OCI-LY7 (cell line): Measurements from ENCODE around the gene BCAR3. TPM values are rescaled to one million over a fixed set of nuclear protein-coding genes. Genes with fewer than 3 reads are reported as not detected.

Experiments
- BruUV-seq: library from RNA; stranded (reverse); fragments of 400-500 nt; replicated peaks from 2 replicates; lab custom pipeline; 2021; lab: Mats Ljungman, UMichigan
- CTCF ChIA-PET: fragments of 300-600 bp; sonication (Branson Sonifier 250); formaldehyde crosslinking; loops from one replicate; lab custom pipeline; 2022; ENCODE audit warnings: antibody characterized with exemption; ENCODE audit not compliant: unreplicated experiment; lab: Charles Lee
- POLR2A ChIA-PET: fragments of 300-600 bp; sonication (Branson Sonifier 250); formaldehyde crosslinking; loops from one replicate; lab custom pipeline; 2022; ENCODE audit warnings: antibody characterized with exemption; lab: Charles Lee
- DNase-seq: peaks from one replicate; pipeline ENCODE4 v3.0.0-alpha.2; 2015; ENCODE audit warnings: low spot score
- H2AFZ ChIP-seq: fragments of 200-600 bp; sonication (generic), shearing (Covaris generic); 2 replicates; pipeline ENCODE4 v1.6.1; 2014; ENCODE audit warnings: mild to moderate bottlenecking, antibody characterized with exemption, low read length, moderate library complexity
- H3K27ac ChIP-seq: fragments of 200-600 bp; sonication (generic); 2 replicates; pipeline ENCODE4 v1.5.1; 2014; ENCODE audit warnings: mixed run types, low read depth, mild to moderate bottlenecking, moderate library complexity, low read length, inconsistent platforms; ENCODE audit not compliant: poor library complexity, severe bottlenecking
- H3K36me3 ChIP-seq: fragments of 200-600 bp; sonication (generic); 2 replicates; pipeline ENCODE4 v1.6.1; 2014; ENCODE audit warnings: mild to moderate bottlenecking, antibody characterized with exemption, low read length, moderate library complexity, mixed read lengths; ENCODE audit not compliant: insufficient read depth
- H3K4me1 ChIP-seq: fragments of 200-600 bp; sonication (generic); 2 replicates; pipeline ENCODE4 v1.5.1; 2014; ENCODE audit warnings: mild to moderate bottlenecking, low read length; ENCODE audit not compliant: insufficient read depth, poor library complexity, severe bottlenecking
- H3K4me2 ChIP-seq: fragments of 200-600 bp; sonication (generic); 2 replicates; pipeline ENCODE4 v1.6.1; 2014; ENCODE audit warnings: mild to moderate bottlenecking, low read length
- H3K4me3 ChIP-seq: fragments of 200-600 bp; sonication (generic); 2 replicates; pipeline ENCODE4 v1.5.1; 2014; ENCODE audit warnings: mild to moderate bottlenecking, low read depth, low read length; ENCODE audit not compliant: poor library complexity, severe bottlenecking
- H3K79me2 ChIP-seq: fragments of 200-600 bp; sonication (generic); 2 replicates; pipeline ENCODE4 v1.6.1; 2016; ENCODE audit warnings: low read depth, mild to moderate bottlenecking, low read length, moderate library complexity, mixed read lengths; ENCODE audit not compliant: insufficient read depth
- H3K9me2 ChIP-seq: fragments of 200-600 bp; sonication (generic); 2 replicates; pipeline ENCODE4 v1.6.1; 2016; ENCODE audit warnings: mild to moderate bottlenecking, low read length, mixed read lengths; ENCODE audit not compliant: insufficient read depth
- H3K9me3 ChIP-seq: fragments of 200-600 bp; sonication (generic); 2 replicates; pipeline ENCODE4 v1.6.1; 2014; ENCODE audit warnings: mild to moderate bottlenecking, mixed run types, low read length, mixed read lengths
- H4K20me1 ChIP-seq: fragments of 200-600 bp; sonication (generic); 2 replicates; pipeline ENCODE4 v1.6.1; 2014; ENCODE audit warnings: mild to moderate bottlenecking, antibody characterized with exemption, low read length, moderate library complexity, mixed read lengths; ENCODE audit not compliant: insufficient read depth
- CTCF ChIP-seq: fragments of 200-600 bp; sonication (generic); conservative IDR thresholded peaks from 2 replicates; pipeline ENCODE4 v1.5.1; 2014; ENCODE audit warnings: mild to moderate bottlenecking, antibody characterized with exemption, low read length, moderate library complexity, mixed read lengths
- EZH2phosphoT487 ChIP-seq: fragments of 200-600 bp; sonication (generic); IDR thresholded peaks from 2 replicates; pipeline ENCODE4 v1.6.1; 2018; ENCODE audit warnings: low read depth, borderline replicate concordance, mild to moderate bottlenecking, mixed run types, antibody characterized with exemption, low read length, moderate library complexity, mixed read lengths
- intact Hi-C: fragments of 100-400 bp; cut with micrococcal nuclease; formaldehyde crosslinking; loops from one replicate; pipeline ENCODE4 v1.10.0; 2022; ENCODE audit not compliant: unreplicated experiment
- total RNA-seq, 2 experiments: library from RNA; depleted of rRNA in 1 of 2; stranded (reverse); fragments of >200 nt in 1 of 2; shearing (Covaris generic) in 1 of 2; gene quantifications; 2 replicates each; pipeline ENCODE4 v1.2.3, GENCODE V29; 2014 to 2022

Gene BCAR3
- total RNA-seq, 2 experiments from 2014 or later, result 16.3 to 24.2 TPM

GRCh38 chr1:93588206-93588605 is 93.4 kb downstream of the BCAR3 start:
- DNase-seq, result no peak
- peaks cover 59% of the 10 kb centered on the region for H3K36me3 ChIP-seq
- no peaks in the 10 kb centered on the region for H3K79me2 ChIP-seq
- peaks cover 30% of the 10 kb centered on the region for H3K4me1 ChIP-seq
- POLR2A ChIA-PET, result interaction anchor here (0.7 kb wide), 1 partner anchor 9 kb away, joined by 4 read pairs; no protein-coding TSS in a partner anchor
- H3K4me2 ChIP-seq, result no peak overlapping the region
- no peak overlapping the region for H3K27ac ChIP-seq
- no peaks in the 10 kb centered on the region for H4K20me1 ChIP-seq
- H3K9me2 ChIP-seq, result no peaks in the 10 kb centered on the region
- BruUV-seq, result no TSS peak
- CTCF ChIA-PET, result no interaction called here
- no peaks in the 10 kb centered on the region for H3K9me3 ChIP-seq
- intact Hi-C loops, result no loop called here
- no peak overlapping the region for H2AFZ ChIP-seq
- H3K4me3 ChIP-seq, result no peak overlapping the region
- no peak for TF ChIP-seq EZH2phosphoT487

GRCh38 chr1:93587354-93587753 is 94.3 kb downstream of the BCAR3 start:
- intact Hi-C loops, result no loop called here
- Histone ChIP-seq H3K79me2 (no peaks in the 10 kb centered on the region), H3K4me2 (no peak overlapping the region), H3K4me1 (peaks cover 27% of the 10 kb centered on the region), H3K9me2 (no peaks in the 10 kb centered on the region), H4K20me1 (no peaks in the 10 kb centered on the region), H3K9me3 (no peaks in the 10 kb centered on the region), H3K27ac (no peak overlapping the region), H2AFZ (no peak overlapping the region), H3K4me3 (no peak overlapping the region), H3K36me3 (peaks cover 67% of the 10 kb centered on the region)
- BruUV-seq, result no TSS peak
- TF ChIP-seq EZH2phosphoT487, result no peak
- TF ChIP-seq CTCF, result no peak
- ChIA-PET CTCF (interaction anchor here (0.5 kb wide), 1 partner anchor 9 kb away, joined by 4 read pairs; no protein-coding TSS in a partner anchor), POLR2A (interaction anchor here (0.7 kb wide), 1 partner anchor 8 kb away, joined by 4 read pairs; no protein-coding TSS in a partner anchor)
- DNase-seq, result no peak

- Histone ChIP-seq H4K20me1 (no peaks in the 10 kb centered on the region), H3K4me2 (no peak overlapping the region), H3K36me3 (peaks cover 75% of the 10 kb centered on the region), H3K27ac (no peak overlapping the region), H3K9me2 (no peaks in the 10 kb centered on the region), H3K9me3 (no peaks in the 10 kb centered on the region), H3K79me2 (no peaks in the 10 kb centered on the region), H2AFZ (no peak overlapping the region), H3K4me1 (peaks cover 7% of the 10 kb centered on the region), H3K4me3 (no peak overlapping the region)
- no peak for TF ChIP-seq CTCF
- TF ChIP-seq EZH2phosphoT487, result no peak
- ChIA-PET CTCF (no interaction called here), POLR2A (no interaction called here)
- intact Hi-C loops, result no loop called here
- DNase-seq, result no peak
- no TSS peak for BruUV-seq
These were observed 96.3 kb downstream of the BCAR3 start for GRCh38 chr1:93585059-93585966.
